Adipocyte (in vitro differentiated cells): Measurements from ENCODE around the gene DLGAP1.

Source experiments
- DNase-seq: peaks from one replicate; pipeline ENCODE4 v3.0.0-alpha.2; 2015; ENCODE audit warnings: low read depth
- H3K27me3 ChIP-seq: replicated peaks from 2 replicates; pipeline ENCODE4 v1.7.0; 2013; ENCODE audit warnings: mild to moderate bottlenecking, low read length, moderate library complexity; ENCODE audit not compliant: control insufficient read depth, insufficient read depth
- H3K36me3 ChIP-seq: 2 replicates; pipeline ENCODE4 v1.7.0; 2013; ENCODE audit warnings: low read length, mild to moderate bottlenecking, moderate library complexity; ENCODE audit not compliant: control insufficient read depth, insufficient read depth, severe bottlenecking
- H3K4me1 ChIP-seq: 2 replicates; pipeline ENCODE4 v1.7.0; 2013; ENCODE audit warnings: mild to moderate bottlenecking, low read length, moderate library complexity; ENCODE audit not compliant: control insufficient read depth, insufficient read depth
- H3K4me3 ChIP-seq: 2 replicates; pipeline ENCODE4 v1.7.0; 2013; ENCODE audit warnings: mild to moderate bottlenecking, low read length, moderate library complexity
- H3K9ac ChIP-seq: 2 replicates; pipeline ENCODE4 v1.7.0; 2013; ENCODE audit warnings: mild to moderate bottlenecking, low read length, moderate library complexity
- H3K9me3 ChIP-seq: 2 replicates; pipeline ENCODE4 v1.7.0; 2013; ENCODE audit warnings: mild to moderate bottlenecking, low read length, moderate library complexity; ENCODE audit not compliant: control insufficient read depth

Gene DLGAP1

GRCh38 chr18:3458952-3459853 lies 995.9 kb downstream of the DLGAP1 start:
- Histone ChIP-seq H3K4me1 (peaks cover 48% of the 10 kb centered on the region), H3K27me3 (no peaks in the 10 kb centered on the region), H3K36me3 (peaks cover 59% of the 10 kb centered on the region), H3K4me3 (peak overlapping the region; percentile 4), H3K9me3 (peaks cover 8% of the 10 kb centered on the region), H3K9ac (peak overlapping the region; percentile 20)
- DNase-seq = peak; percentile 26

- Histone ChIP-seq H3K9me3 (peaks cover 8% of the 10 kb centered on the region), H3K36me3 (peaks cover 59% of the 10 kb centered on the region), H3K4me3 (no peak overlapping the region), H3K27me3 (no peaks in the 10 kb centered on the region), H3K9ac (no peak overlapping the region), H3K4me1 (peaks cover 50% of the 10 kb centered on the region)
- no peak for DNase-seq
Observed at GRCh38 chr18:3458378-3458777, 996.7 kb downstream of the DLGAP1 start.

DNA sequence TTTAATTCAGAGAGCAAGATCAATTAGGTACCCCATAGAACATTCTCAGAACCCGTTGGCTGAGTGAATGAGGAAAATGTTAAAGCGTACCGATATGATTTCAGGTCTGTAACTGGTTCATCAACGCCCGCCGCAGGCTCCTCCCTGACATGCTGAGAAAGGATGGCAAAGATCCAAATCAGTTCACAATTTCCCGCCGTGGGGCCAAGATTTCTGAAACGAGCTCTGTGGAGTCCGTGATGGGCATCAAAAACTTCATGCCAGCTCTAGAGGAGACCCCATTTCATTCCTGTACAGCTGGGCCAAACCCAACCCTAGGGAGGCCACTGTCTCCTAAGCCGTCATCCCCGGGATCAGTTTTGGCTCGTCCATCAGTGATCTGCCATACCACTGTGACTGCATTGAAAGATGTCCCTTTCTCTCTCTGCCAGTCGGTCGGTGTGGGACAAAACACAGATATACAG lies 997.8 kb downstream of the DLGAP1 start:
- peaks cover 59% of the 10 kb centered on the region for H3K36me3 ChIP-seq
- DNase-seq = no peak
- H3K9me3 ChIP-seq = peaks cover 8% of the 10 kb centered on the region
- H3K4me3 ChIP-seq = no peak overlapping the region
- no peaks in the 10 kb centered on the region for H3K27me3 ChIP-seq
- no peak overlapping the region for H3K9ac ChIP-seq
- H3K4me1 ChIP-seq = peaks cover 50% of the 10 kb centered on the region

DNA sequence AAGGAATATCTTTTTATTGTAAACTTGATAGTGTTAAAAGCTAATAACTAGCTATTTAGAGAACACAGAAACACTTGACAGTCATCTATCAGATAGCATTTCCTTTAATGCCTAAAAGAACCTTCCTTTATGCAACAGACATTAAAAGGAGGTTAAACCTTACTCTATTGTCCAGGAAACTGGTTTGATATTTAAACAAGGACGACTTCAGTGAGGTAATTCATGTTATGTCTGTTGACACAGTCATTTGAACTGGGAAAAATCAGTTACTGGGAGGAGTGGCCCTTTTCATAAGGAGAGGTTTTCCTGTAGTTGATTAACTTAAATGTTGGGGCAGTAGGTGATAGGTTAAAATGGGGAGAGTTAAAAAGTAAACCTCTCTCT lies 998.4 kb downstream of the DLGAP1 start:
- no peaks in the 10 kb centered on the region for H3K27me3 ChIP-seq
- H3K9me3 ChIP-seq = peaks cover 8% of the 10 kb centered on the region
- H3K36me3 ChIP-seq = peaks cover 53% of the 10 kb centered on the region
- H3K4me3 ChIP-seq = no peak overlapping the region
- peaks cover 50% of the 10 kb centered on the region for H3K4me1 ChIP-seq
- no peak overlapping the region for H3K9ac ChIP-seq
- DNase-seq = no peak

DNA sequence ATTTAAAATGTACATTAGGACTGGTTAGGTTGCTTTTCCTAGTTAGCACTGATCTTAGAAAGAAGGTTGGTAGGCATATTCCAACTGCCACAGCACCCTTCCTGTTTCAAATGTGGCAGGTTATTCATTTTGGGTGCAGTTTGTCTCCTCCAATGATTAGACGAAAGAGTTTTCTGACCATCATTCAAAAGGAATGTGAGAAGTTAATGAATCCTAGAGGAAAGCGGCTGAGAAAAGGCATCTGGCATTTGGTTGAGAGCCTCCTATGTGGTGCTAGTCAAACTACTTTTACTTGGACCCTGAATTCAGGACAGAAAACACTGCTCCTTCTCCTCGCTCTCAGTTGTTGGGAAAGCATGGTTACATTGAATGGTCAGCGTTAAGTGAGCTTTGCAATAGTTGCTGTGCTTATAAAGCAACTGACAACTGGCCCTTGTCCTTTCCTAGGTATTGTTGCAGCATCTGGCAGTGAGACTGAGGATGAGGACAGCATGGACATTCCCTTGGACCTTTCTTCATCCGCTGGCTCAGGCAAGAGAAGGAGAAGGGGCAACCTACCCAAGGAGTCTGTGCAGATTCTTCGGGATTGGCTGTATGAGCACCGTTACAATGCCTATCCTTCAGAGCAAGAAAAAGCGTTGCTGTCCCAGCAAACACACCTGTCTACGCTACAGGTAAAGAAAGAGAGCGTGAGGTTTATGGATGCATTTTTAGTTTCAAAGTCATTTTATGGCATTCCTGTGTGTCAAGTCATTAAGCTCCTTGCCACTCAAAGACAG lies 999.0 kb downstream of the DLGAP1 start:
- Histone ChIP-seq H3K27me3 (no peaks in the 10 kb centered on the region), H3K4me1 (peaks cover 50% of the 10 kb centered on the region), H3K9ac (peak overlapping the region; percentile 99), H3K36me3 (peaks cover 47% of the 10 kb centered on the region), H3K4me3 (peak overlapping the region; percentile 96), H3K9me3 (peaks cover 6% of the 10 kb centered on the region)
- DNase-seq = peak; percentile 57

- Histone ChIP-seq H3K4me3 (peak overlapping the region; percentile 96), H3K4me1 (peaks cover 50% of the 10 kb centered on the region), H3K9ac (peak overlapping the region; percentile 99), H3K9me3 (no peaks in the 10 kb centered on the region), H3K36me3 (peaks cover 39% of the 10 kb centered on the region), H3K27me3 (no peaks in the 10 kb centered on the region)
- DNase-seq = no peak
Observed at GRCh38 chr18:3455090-3455635, 999.9 kb downstream of the DLGAP1 start.

DNA sequence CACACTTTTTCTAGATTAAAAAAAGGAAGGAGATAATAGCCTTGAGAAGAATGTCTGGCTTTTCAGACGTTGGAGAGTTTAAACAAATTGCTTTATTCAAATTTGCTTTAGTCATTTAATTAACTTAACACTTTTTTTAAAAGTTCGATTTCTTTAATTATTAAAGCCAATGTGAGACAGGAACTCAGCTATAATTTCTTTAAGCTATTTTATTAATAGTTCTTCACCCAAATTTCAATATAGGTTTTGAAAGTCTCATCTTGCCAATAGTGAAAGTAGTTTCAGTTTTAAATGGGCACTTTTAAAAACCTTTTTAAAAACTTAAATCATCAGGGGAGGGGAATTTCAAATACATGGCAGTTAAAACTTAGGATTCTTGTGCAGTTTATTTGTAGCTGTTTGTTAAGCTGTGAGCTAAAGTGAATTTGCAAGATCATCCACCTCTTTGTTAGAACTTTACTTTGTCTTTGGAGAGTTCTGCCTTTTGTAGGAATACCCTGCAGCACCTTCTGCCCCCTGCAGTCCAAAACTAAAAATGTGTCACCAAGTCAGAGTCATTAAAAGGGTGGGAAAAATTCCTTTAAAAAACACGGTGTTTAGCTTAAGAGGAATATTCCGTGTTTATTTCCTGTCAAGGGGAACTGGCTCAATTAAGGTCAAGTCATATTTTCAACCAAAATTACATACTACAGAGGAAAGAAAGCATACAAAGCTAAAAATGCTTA lies 1000.6 kb downstream of the DLGAP1 start:
- DNase-seq = peak; percentile 79
- peaks cover 35% of the 10 kb centered on the region for H3K36me3 ChIP-seq
- peaks cover 47% of the 10 kb centered on the region for H3K4me1 ChIP-seq
- H3K4me3 ChIP-seq = peak overlapping the region; percentile 96
- no peaks in the 10 kb centered on the region for H3K9me3 ChIP-seq
- H3K9ac ChIP-seq = peak overlapping the region; percentile 99
- H3K27me3 ChIP-seq = no peaks in the 10 kb centered on the region

- no peaks in the 10 kb centered on the region for H3K9me3 ChIP-seq
- H3K4me3 ChIP-seq = peak overlapping the region; percentile 96
- no peaks in the 10 kb centered on the region for H3K27me3 ChIP-seq
- H3K36me3 ChIP-seq = peaks cover 27% of the 10 kb centered on the region
- peak; percentile 95 for DNase-seq
- H3K9ac ChIP-seq = peak overlapping the region; percentile 99
- peaks cover 39% of the 10 kb centered on the region for H3K4me1 ChIP-seq
Observed at GRCh38 chr18:3453540-3454364, 1001.4 kb downstream of the DLGAP1 start.

DNA sequence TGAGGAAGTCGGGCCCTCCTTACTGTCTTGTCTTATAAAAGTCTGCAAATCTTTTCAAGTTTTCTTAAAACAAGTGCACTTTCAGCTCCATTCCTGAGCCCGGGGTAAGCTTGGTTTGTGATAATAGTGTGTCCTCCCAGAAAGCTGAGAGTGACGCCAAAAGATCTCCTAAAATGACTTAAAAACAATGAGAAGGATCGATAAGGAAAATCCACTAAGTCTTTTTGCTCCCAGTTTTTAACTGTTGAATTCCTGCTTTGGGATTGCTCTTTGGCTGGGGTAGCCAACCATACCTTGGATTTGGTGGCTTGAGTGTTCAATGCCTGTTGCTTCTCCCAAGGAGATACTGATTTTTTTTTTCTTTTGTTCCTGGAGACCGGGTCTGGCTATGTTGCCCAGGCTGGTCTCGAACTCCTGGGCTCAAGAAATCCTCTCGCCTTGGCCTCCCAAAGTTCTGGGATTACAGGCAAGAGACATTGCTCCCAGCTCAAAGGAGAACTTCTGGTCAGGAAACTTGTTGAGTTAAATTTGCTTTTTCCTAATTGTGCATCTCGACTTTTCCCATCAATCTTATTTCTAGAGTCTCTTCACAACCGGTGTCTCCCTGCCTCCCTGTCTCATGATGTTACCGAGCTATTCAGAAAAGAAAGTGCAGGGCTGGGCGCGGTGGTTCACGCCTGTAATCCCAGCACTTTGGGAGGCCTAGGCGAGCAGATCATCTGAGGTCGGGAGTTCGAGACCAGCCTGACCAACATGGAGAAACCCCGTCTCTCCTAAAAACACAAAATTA lies 1002.2 kb downstream of the DLGAP1 start:
- no peaks in the 10 kb centered on the region for H3K9me3 ChIP-seq
- peak overlapping the region; percentile 99 for H3K9ac ChIP-seq
- peaks cover 36% of the 10 kb centered on the region for H3K4me1 ChIP-seq
- DNase-seq = peak; percentile 38
- H3K4me3 ChIP-seq = peak overlapping the region; percentile 96
- no peaks in the 10 kb centered on the region for H3K27me3 ChIP-seq
- peaks cover 19% of the 10 kb centered on the region for H3K36me3 ChIP-seq
